ENCODE results near the gene TSPAN16.

TSPAN16 gene

GRCh38 chr19:11295665-11296245, at the start of gene TSPAN16:
TSPAN16 (plus strand) TSS chr19:11296160; CDS start chr19:11296298, 138 bp downstream.
- no peak for DNase-seq

- no peak for DNase-seq
Measured at GRCh38 chr19:11246941-11247340, 49.0 kb upstream of the TSPAN16 start.

DNA sequence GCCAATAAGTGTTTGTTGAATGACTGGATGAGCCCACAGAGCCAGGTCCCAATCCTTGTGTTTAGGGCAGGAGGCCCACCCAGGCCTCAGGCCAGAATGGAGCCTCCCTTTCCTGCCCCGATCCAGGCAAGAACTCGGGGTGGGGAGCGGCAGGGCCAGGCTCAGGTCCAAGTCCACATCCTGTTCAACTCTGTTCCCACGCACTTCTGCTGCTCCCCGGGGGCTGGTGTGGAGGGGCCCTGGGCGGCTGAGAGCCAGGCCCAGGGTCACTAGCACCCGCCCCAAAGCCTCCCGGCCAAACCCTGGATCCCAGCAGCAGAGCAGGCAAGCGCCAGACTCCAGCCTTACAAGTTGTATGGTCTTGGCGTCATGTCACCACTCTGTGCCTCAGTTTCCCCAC, 48.6 kb upstream of the TSPAN16 start:
- DNase-seq: no peak

GRCh38 chr19:11247934-11248333, 48.0 kb upstream of the TSPAN16 start:
- DNase-seq: no peak

- DNase-seq: no peak
Measured at GRCh38 chr19:11248852-11249251, 47.1 kb upstream of the TSPAN16 start.

GRCh38 chr19:11251217-11251616, 44.7 kb upstream of the TSPAN16 start:
- no peak for DNase-seq

DNA sequence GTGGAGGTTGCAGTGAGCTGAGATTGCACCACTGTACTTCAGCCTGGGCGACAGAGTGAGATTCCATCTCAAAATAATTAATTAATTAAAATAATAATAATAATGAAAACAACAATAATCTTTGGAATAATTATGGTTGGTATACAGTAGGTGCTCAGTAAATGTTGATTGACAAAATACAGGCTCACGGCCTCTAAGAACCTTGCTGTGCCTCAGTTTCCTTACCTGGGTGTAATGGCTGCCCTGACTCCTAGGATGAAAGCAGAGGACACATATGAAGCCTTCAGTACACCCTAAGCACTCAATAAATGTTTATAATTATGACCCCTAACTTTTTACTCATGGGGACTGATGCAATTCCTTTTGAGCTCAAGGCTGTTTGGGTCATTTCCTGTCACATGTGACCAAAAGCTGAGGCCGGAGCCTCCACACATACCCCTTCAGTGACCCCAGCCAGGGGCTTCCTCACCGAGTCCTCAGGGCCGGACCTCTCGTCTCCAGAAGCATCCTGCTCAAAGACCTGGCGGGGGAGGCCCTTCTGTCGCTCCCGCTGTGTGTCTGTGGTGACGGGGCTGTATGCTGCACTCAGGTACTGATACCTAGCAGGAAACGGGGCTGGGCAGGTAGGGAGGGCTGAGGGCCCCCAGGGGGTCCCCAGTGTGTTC, 44.2 kb upstream of the TSPAN16 start:
- DNase-seq: no peak

DNA sequence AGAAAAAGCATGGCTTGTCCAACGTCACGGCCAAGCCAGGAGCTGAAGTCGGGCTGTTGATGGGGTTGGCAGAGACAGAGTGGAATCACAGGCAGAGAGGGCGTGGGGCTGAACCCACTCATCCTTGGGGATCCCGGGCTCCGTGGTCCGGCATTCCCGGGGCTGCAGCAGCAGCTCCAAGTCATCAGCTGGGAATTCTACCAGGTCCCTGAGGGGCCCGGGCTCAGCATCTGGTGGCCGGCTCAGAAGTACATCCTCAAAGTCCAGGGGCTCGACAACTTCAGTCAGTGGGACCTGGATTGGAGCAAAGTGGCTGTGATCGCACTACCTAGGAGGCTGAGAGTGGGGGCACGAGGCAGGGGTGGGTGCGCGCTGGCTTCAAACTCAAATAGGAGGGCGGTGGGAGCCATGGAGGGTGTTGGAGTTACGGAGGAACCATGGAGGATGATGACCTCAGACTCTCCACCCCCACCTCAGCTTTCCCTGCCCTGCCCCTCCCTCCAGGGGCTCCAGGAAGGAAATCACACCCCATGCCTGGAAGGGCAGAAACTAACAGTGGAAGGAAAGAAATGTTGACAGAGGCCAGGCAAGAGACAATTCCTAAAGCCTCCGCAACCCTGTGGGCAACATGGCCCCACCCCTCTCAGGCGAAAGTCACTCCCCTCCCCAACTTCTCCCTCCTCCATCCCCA, 43.1 kb upstream of the TSPAN16 start:
- no peak for DNase-seq

- no peak for DNase-seq
Measured at GRCh38 chr19:11254666-11255065, 41.3 kb upstream of the TSPAN16 start.

DNA sequence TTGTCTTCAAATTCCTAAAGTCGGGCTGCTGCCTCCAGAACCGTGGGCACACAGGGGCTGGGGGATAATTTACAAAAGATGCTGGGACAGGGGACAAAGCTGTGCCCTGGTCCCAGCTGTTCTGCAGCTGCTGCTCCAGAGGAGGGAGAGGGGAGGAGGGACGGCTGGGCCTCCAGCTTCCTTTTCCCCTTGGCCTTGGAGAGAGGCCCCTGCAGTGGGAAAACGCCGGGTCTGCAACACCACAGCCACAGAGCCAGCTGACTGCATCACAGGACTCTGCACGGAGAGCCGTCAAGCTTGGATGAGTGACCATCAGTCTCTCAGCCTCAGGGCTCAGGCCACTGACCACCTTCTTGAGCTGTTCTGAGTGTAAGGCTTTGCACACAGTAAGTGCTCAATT, 39.8 kb upstream of the TSPAN16 start:
- DNase-seq: no peak

DNA sequence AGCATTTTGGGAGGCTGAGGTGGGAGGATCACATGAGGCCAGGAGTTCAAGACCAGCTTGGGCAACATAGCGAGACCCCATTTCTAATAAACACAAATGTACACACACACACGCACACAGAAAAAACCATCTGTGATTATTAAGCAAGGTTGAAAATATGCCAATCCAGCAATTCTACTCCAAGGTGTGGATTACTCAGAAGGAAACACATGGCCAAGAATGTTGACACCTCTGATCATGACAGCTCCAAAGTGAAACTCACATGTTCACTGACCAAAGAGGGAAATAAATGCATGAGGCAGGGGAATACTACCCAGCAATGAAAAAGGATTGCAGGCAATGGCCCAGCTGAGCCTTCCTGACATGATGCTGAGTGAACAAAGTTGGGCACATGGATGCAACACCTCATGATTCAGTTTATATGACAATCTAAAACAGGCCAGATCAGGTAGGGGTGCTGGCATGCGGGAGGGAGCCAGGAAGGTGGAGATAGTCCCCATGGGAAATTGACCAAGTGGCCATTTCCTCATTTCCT, 38.0 kb upstream of the TSPAN16 start:
- DNase-seq: no peak

- DNase-seq: no peak
Measured at GRCh38 chr19:11260996-11261395, 35.0 kb upstream of the TSPAN16 start.

DNA sequence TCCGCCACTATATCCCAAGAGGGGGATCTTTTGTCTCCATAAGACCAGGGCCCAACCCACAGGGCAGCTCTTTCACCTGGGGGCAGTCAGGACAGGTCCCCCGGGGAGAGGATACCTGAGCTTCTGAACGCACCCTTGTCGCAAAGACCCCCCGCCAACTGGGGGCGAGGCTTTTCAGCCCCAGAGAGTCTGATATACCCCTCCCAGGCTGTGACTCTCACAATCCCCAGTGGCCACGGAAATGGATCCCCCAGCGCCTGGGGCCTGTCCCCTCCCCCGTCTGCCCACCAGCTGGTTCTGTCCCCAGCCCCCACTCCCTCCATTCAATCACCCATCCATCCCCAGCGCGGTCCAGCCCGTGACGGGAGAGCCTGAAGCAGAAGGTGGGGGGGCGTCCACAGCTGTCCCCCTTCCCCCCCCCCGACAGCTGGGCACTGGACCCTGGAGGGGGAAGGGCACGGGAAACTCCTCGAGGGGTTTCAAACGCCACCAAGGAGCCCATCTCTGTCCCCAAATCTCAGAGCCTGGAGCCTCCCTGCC, 34.5 kb upstream of the TSPAN16 start:
- no peak for DNase-seq

DNA sequence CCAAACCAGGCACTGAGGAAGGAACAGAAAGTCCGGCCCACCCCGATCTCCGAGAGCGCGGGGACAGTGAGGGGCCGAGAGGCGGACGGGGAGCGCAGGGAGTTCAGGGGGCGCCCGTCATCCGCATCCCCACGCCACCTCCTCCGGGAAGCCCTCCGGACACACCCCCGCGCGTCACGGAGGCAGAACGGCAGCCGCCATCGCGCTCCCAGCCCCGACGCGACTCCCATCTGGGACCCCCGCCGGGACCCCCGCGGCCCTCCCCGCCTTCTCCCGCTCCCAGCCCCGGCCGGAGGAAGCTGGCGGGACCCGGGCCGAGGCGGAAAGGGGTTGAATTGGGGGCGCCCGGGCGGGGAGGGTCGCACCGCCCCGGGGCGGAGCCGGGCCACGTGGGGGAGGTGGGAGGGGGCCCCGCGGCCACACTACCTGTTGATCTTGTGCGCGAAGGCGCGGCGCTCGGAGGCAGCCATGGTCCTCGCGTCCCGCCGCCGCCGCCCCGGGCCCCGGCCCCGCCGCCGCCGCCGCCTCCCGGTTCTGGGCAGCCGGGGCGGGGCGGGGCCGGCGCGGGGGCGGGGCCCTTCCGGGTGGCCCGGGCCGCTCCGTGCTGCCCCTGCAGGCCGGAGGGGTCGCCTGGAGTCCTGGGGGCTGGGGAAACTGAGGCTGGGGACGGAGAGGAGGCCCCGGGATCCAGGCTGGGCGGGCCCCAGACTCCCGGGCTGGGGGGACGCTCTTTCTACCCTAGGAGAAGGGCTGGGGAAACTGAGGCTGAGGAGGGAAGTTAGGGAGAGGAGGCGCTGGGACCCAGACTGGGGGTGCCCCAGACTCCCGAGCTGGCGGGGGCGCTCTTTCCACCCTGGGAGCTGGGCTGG, 33.8 kb upstream of the TSPAN16 start, which contains the start of gene DOCK6:
Gene DOCK6 (minus strand): TSS at position 554 of the 869 bp plus-strand sequence. CDS start 84 bp downstream, at position 470.
- DNase-seq: no peak

- DNase-seq: no peak
Measured at GRCh38 chr19:11263726-11264125, 32.2 kb upstream of the TSPAN16 start.

DNA sequence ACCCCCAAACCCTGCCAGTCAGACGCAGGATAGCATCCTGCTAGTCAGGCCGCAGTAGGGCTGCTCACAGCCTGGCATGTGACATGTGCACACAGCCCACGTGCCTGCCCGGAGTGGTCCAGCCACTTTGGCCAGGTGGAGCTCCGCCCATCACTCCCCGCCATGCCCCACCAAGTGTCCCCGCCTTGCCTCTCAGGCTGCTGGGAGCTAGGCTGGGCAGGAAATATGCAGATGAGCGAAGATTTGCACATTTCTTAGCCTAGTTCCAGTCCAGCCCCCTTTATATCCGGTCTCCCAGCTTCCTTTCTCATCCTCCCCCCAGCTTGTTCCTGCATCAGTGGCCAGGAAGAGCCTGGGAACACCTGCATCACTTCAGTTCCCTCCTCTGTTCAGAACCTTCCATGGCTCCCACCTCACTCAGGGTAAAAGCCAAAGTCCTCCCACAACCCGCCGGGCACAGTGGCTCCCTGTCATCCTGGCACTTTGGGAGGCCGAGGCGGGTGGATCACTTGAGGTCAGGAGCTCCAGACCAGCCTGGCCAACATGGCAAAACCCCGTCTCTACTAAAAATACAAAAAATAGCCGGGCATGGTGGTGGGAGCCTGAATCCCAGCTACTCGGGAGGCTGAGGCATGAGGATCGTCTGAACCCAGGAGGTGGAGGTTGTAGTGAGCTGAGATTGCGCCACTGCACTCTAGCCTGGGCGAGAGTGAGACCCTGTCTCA, 31.3 kb upstream of the TSPAN16 start:
- no peak for DNase-seq

GRCh38 chr19:11265177-11265784, 30.7 kb upstream of the TSPAN16 start:
- DNase-seq: no peak

- DNase-seq: no peak
Measured at GRCh38 chr19:11265785-11266236, 30.1 kb upstream of the TSPAN16 start.

GRCh38 chr19:11267316-11268085, 28.5 kb upstream of the TSPAN16 start:
- no peak for DNase-seq

DNA sequence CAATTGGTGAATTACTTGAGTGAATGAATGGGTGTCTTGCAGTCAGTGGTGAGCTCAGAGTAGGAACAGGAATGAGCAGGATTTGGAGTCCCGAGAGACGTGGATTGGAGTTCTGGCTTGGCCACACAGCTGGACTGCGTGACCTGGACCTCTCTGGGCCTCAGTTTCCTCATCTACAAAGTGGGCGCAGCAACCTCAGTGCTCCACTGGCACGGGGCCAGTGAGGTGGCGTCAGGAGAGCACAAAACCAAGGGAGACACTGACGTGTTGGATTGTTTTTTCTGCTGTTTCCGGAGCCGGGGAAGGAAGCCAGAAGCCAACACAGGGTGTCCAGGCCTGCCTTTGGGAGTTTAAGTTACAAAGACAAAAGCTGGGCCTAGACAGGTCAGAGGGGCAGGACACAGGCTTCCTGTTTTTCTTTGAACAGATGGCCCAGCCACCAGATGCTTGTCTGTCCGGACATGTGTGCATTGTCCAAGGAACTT, 27.1 kb upstream of the TSPAN16 start:
- no peak for DNase-seq

Measured in cortex of kidney (tissue), 1 donor.